ENCODE results near the gene FBXW7.
A peak's percentile ranks its signal among the peaks of the same experiment; 100 is the strongest.

The FBXW7 gene

DNA sequence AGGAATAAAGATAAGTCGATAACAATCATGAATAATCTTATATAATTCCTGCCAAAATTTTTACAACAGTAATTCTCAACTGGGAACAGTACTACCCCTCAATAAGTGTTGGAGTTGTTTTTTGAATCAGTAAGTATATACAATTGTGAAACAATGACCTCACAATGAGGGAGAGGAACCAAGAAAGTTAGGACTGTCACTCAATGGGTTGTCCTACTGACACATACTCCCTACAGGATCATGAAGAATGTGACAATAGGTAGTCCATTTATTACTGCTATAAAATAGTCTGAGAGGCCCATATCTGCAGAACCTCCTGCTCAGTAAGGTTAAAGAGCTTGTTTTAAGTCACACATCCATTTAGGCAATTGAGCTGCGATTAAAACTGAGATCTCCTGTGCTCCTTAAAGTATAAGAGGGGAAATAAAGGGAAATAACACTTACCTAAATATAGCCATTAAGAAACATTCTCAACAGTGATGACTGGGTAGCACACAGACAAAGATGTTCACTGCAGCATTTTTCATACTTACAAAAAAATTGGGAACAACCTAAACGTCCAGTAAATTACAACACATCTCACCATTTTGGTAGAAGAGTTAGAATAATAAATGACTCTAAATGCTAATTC is 26.2 kb downstream of the FBXW7 start:
- DNase-seq = no peak

DNA sequence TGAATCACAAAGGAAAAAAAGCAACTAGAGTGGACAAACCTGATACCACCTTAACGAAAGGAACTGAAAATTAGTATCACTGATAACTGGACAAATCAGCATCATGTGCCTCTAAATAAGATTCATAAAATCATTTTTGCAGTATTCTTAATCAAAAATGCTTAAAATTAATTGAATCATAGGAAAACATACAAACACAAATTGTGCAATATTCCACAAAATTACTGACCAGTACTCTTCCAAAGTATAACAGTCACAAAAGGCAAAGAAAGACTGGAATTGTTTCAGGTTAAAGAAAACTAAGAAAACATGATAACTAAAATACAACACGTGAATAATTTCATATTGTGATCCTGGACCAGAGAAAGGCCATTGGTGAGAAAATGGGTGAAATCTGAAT is 27.1 kb downstream of the FBXW7 start:
- no peak for DNase-seq

DNA sequence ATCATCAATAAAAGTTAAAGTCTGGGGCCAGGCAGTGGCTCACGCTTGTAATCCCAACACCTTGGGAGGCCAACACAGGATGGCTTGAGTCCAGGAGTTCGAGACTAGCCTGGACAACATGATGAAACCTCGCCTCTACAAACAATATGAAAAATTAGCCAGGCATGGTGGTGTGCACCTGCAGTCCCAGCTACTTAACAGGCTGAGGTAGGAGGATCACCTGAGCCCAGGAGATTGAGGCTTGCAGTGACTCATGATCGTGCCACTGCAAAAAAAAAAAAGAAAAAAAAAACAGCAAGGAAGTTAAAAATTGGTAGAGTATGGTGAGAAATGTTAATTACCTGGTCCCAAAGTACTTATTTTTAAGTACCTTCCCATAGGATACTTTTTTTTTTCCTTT is 27.5 kb downstream of the FBXW7 start:
- no peak for DNase-seq

DNA sequence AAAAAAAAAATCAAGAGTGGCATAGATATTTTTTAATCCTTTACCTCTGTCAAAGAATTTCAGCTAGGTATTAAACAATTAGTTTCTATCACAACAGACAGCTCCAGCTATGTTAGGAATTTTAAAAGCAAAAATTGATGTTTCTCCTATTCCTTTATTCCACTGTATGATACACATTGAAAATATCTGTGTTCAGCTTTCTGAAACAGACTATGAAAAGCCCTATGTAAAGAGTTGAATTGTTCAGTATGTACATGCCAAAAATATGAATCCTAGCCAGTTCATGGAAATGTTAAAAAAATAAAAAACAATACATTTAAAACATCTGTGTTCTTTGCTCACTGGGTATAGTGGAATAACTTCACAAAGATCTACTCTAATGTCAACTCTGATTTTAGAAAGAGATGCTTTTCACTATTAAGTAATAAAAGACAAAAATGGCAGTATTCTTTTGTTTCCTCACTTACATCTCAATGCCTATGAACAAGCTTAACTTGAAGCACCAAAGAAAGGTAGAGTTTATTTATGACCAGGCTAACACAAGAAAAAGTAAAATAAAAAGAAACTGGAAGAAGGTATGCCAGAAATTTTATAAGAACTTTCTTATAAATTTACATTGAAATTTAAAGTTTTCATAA is 32.1 kb downstream of the FBXW7 start:
- DNase-seq = no peak

DNA sequence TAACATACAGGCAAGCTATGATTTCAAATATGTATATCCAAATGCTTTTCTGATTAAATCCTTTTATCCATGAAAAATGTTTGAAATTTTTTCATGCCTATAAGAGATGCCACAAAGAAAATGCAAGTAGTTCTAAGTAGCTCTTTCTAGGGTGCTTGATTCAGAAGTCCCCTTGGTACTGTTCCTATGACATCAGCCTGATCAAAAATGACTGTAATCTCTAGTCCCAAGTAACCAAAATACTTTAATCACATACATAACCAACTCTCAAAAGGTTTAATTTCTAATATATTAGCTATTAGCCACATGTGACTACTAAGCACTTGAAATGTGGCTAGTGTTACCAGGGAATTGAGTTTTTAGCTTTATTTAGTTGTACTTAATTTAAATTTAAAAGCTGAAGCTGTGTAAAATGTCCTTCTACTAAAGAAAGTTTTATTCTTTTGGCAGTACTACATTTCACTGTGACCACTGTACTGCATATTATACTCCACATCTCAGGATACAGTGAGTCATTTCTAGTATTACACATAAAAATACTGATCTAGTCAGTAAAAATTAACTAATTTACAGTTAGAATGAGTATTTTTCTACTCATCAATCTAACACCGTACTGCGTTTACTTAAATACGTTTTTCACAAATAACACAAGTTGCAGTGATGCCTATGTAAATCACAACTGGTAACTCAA is 33.9 kb downstream of the FBXW7 start:
- DNase-seq = no peak

DNA sequence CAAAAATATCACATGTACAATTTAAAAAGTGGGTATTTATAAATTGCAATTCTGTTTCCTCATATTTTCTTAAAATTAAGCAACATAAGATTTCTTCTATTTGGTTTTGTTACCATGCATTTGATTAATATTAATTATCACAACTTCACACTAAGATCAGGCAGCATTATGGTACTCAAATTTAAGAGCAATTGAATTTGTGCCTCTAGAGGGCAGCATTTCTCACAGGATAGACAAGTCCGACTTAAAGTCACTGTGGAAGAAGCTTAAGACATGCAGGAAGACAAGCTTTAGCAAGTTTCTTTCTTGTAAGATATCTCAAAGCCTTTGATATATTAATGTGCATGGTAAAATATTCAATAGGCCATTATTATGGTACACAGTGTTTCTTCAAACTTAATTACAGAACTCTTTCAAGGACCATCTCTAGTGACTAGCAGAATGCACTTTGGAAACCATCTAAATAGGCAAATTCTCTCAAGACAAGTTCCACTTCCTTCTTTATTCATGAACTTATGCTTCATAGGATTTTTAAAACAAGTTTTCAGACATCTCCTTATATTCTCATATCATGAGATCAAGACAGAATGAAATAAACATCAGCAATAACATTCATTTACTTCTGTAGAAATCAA is 35.0 kb downstream of the FBXW7 start:
- peak; percentile 10 to 50 (median 20) for DNase-seq

DNA sequence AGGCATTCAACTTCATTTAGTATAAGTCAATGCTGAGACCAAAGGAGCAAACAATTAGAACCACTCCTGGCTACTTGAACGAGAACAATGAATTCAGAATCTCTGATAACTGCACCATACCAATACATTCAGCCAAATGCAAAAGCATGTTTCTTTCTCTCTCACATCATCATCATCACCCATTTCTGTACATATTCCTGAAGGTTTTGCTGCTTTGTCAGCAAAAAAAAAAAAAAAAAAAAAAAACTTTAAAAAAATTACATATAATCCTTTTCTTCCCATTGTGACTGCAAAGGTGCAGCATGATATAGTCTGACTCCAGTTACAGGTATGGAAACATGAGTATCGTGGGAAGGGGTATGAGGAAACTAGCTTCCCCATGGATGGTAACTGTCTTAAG is 35.6 kb downstream of the FBXW7 start:
- DNase-seq = no peak

DNA sequence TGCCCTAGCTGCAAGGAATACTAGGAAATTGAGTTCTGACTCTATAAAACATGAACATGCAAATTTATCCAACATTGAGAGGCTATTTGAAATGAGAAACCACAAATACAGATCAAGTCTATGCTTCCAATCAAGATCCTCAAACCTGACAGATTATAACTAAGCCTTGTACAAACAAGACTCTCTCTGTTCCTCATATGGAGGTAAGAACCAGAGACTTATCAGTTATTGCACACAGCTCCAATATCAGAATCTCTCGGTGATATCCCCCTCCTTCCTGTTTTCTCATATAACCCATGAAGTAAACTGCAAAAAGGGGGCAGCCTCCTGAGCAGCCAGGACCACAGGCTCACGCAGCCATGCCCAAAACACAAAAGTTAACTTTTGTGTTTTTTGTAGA is 36.5 kb downstream of the FBXW7 start:
- no peak for DNase-seq

DNA sequence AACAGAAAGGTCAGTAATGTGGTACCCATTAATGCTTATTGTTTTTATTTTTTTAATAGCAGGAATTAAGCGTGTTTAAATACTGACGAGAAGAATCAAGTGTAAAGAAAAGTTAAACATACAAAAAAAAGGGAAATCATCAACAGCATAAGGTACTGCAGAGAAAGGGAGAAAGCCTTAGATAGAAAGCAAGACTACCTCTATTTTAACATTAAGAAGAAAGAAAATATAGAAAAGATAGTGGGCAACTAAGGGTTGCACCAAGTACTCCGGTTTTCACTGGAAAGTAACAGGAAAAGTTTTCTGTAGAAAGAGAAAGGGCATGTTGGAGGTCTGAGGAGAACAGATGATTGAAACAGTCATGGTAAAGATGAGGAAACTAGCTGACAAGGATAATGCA is 41.9 kb downstream of the FBXW7 start:
- DNase-seq = no peak

DNA sequence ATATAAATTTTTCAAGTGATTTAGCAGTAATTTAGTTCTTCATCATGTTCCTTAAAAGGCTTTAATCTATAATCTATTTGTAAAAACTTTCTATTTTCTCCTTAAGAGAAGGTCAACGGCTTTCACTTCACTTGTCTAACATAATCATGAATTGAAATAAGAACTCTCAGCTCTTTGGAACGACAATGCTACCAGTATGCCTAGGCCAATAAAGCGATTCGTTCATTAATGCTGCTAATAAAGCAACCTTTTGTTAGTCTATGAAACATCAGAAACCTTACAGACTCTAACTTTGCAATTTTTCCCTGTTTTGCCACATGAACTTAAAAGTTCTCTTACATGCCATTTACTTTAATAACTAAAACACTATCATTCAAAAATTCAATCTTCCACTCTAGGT is 47.6 kb downstream of the FBXW7 start:
- DNase-seq = no peak

DNA sequence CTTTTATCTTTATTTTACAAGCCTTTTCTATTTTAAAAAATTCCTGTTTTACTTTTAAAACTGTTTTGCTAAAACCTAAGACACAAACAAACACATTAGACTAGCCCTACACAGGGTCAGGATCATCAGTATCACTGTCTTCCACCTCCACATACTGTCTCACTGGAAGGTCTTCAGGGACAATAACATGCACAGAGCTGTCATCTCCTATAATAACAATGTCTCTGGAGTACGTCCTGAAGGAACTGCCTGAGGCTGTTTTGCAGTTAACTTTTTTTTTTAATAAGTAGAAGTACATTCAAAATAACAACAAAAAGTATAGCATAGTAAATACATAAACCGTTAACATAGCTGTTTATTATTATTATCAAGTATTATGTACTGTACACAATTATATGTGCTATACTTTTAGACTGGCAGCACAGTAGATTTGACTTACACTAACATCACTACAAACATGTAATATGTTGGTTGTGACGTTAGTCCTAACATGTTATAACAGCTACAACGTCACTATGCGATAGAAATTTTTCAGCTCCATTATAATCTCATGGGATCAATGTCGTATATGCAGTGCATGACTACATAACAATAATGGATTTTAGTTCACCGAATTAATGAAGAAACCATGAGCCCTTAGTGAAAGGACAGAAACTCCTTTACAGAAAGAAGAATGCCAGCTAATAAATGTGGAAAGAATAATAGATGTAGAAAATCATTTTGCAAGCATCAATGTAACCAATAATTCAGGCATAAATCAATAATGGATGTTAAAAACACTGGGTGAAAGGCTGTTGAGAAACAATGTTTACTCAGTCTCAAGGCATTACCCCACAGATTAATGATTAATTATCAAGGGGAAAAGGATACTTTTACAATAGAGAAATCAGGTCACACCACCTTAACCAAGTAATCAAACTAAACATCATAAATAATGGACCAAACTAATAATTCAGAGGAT is 49.2 kb downstream of the FBXW7 start:
- DNase-seq = no peak

DNA sequence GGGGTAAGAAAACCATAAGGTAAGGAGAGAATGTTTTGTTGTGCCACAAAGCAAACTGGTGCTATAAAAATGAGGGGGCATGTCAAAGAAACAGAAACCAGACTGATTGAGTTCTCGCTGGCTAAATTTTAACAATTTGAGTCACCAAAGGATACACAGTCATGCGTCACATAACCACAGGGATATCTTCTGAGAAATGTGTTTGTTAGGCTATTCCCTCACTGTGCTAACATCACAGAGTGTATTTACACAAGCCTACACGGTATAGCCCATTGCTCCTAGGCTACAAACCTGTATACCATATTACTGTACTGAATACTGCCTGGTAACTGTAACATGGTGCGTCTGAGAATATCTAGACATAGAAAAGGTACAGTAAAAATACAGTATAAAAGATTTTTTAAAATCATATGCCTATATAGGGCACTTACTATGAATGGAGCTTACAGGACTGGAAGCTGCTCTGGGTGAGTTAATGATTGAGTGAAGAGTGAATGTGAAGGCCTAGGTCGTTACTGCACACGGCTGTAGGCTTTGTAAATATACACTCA is 50.1 kb downstream of the FBXW7 start:
- no peak for DNase-seq

DNA sequence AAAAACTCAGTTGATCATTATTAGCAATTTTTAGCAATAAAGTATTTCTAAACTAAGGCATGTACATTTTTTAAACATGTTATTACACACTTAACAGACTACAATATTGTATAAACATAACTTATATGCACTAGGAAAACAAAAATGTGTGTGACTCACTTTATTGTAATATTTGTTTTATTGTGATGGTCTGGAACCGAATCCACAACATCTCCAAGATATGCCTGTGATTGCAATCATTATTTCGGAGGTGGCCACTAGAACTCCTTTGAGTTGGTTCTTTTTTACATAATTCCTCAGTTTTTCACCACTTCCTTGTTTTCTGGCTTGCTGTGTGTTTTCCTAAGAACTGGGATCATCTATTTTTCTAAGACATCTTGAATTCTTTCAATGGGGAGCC is 53.7 kb downstream of the FBXW7 start:
- DNase-seq = no peak

DNA sequence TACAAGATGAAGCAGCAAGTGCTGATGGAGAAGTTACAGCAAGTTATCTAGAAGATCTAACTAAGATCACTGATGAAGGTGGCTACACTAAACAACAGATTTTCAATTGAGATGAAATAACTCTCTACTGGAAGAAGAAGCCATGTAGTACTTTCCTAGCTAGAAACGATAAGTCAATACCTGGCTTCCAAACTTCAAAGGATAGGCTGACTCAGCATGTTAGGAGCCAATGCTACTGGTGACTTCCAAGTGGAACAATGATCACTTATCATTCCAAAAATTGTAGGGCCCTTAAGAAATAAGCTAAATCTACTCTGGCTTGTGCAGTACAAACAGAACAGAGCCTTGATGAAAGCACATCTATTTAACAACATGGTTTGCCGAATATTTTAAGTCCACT is 55.0 kb downstream of the FBXW7 start:
- DNase-seq = no peak

DNA sequence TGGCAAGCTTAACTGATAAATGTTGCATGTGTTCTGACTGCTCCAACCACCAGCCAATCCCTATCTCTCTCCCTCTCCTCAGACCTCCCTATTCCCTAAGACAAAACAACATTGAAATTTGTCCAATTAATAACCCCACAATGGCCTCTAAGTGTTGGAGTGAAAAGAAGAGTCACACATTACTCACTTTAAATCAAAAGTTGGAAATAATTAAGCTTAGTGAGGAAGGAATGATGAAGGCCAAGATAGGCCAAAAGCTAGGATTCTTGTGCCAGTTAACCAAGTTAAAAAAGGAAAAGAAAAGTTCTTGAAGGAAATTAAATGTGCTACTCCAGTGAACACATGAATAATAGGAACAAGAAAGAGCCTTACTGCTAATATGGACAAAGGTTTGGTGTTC is 55.6 kb downstream of the FBXW7 start:
- DNase-seq = no peak

DNA sequence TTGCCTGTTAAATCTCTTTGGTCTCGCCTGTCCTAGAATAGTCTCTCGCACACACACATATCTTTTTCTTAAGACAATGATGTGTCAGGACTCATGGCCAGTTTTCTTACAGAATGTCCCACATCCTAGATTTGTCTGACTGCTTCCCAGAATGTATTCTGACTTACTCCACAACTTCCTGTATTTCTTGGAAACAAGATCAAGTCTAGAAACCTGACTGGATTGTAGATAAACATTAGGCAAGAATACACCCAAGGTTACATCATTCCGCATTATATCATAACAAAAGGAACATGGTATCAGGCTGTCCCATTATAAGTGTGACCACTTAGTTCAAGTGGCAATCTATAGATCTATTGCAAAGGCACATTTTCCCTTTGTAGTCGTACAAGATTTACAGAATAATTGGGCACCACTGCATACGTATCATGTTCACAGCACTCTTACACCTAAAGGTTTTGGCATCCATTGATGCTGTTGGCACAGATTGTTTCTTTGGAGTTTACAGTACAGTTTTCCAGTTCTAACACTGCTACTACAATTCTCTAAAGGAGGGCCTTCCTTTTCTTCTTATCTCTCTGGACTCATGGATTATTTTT is 56.4 kb downstream of the FBXW7 start:
- no peak for DNase-seq

DNA sequence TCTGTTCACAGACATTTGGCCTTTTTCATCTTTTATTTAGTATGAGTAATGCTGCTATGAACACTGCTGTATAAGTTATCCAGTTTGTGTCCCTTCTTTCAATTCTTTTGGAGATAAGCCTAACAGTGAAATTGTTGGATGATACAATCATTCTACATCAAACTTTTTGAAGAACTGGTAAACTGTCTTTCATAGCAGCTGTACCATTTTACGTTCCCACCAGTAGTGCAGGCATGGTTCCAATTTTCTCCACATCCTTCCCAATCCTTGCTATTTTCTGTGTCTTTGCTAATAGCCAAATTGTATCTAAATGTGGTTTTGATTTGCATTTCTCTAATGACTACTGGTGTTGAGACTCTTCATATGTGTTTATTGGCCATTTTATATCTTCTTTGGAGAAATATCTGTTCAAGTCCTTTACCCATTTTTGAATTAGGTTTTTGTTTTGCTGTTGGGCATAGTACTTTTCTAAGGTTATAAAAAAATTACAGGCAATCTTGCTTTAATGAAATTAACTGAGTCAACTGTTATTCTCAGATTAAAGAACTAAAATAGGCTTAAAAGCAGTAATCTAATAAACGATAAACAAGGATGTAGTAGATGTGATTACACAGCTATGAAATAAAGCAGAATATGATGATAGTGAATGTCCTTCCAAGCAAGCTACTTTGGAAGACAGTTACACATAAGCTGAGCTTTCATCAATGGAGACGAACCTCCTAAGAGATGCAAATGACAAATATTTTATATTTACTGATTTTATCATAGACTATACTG is 57.2 kb downstream of the FBXW7 start:
- DNase-seq = no peak

DNA sequence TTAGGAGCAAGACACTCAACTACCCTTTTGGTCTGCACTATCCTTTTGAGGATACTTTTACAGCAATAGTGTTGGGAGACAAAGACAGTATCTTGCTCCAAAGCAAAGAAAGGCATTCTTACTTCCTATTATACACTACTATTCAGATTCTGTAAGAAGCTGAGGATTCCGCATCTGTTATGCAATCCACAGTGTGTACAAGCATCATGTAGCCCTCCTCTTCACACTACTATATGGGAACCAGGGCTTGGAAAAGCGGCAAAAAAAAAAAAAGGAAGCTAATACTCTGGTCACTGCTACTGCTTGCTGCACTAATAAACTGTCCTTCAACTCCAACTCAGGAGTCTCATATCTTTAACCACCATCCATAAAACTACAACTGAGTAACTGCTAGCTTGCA is 59.1 kb downstream of the FBXW7 start:
- no peak for DNase-seq

DNA sequence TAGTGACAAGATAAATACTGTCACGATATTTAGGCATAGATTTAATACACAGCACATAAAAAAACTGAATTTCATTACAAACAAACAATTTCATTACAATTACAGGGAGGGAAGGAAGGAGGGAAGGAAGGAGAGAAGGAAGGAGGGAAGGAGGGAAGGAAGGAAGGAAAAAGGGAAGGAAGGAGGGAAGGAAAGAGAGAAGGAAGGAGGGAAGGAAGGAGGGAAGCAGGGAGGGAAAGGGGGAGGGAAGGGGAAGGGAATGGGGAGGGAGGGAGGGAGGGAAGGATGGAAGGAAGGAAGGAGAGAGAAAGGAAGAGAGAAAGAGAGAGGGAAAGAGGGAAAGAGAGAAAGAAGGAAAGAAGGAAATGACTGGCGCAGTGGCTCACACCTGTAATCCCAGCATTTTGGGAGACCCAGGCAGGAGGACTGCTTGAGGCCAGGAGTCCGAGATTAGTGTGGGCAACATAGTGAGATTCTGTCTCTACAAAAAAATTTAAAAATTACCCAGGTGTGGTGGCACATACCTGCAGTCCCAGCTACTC is 64.6 kb downstream of the FBXW7 start:
- no peak for DNase-seq

DNA sequence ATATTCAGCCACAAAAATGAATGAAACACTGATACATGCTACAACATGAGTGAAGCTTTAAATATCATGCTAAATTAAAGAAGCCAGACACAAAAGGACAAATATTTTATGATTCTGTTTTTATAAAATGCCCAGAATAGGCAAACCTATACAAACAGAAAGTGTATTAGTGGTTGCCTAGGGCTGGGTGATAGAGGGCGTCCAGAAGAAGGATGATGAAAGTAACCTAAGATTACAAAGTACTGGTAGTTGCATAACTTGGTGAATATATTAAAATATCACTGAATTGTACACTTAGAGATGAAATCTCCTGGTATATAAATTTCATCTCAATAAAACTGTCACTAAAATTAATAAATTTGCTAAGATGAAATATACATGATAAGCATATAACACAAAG is 67.5 kb downstream of the FBXW7 start:
- DNase-seq = no peak

DNA sequence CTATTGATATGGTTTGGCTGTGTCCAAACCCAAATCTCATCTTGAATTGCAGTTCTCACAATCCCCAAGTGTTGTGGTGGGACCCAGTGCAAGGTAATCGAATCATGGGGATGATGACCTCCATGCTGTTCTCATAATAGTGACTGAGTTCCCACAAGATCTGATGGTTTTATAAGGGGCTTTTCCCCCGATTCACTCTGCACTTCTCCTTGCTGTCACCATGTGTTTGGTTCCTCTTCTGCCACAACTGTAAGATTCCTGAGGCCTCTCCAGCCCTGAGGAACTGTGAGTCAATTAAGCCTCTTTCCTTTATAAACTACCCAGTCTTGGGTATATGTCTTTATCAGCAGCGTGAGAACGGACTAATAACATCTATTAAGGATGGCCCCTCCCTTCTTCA is 68.8 kb downstream of the FBXW7 start:
- no peak for DNase-seq
